HG03378 (cell line): ENCODE data around the gene MEIS2.

Experiments used
- ATAC-seq: cut with Tn5 transposase; IDR thresholded peaks from one replicate; pipeline ENCODE4 v1.9.1; 2021; ENCODE audit warnings: mild to moderate bottlenecking, moderate library complexity; ENCODE audit not compliant: unreplicated experiment

The MEIS2 gene

GRCh38 chr15:36881516-36881915 is 218.8 kb downstream of the MEIS2 start:
- no peak for ATAC-seq

GRCh38 chr15:36880913-36881460 is 219.4 kb downstream of the MEIS2 start:
- no peak for ATAC-seq

- ATAC-seq = no peak
Measured at GRCh38 chr15:36880224-36880912, 220.0 kb downstream of the MEIS2 start.

- no peak for ATAC-seq
Measured at GRCh38 chr15:36879568-36880222, 220.7 kb downstream of the MEIS2 start.

- no peak for ATAC-seq
Measured at GRCh38 chr15:36878684-36879262, 221.6 kb downstream of the MEIS2 start.

GRCh38 chr15:36877796-36878683 is 222.3 kb downstream of the MEIS2 start:
- ATAC-seq = no peak

DNA sequence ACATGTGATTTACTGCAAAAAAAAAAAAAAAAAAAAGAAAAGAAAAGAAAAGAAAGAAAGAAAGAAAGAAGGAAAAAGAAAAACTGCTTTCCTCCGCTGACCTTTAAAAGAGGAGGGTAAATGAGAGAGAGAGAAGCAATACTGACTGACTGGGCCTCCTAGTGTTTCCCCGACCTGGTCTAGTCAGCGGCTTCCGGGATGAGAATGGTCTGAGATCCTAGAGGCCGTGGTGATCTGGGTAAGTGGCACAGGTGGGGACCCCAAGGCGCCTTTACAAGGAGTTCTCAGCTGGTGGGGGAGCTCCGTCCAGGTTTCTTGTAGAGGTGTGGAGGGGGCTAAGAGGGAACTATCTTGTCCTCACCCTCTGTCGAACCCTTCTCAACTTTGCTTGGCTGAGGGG is 223.1 kb downstream of the MEIS2 start:
- no peak for ATAC-seq

DNA sequence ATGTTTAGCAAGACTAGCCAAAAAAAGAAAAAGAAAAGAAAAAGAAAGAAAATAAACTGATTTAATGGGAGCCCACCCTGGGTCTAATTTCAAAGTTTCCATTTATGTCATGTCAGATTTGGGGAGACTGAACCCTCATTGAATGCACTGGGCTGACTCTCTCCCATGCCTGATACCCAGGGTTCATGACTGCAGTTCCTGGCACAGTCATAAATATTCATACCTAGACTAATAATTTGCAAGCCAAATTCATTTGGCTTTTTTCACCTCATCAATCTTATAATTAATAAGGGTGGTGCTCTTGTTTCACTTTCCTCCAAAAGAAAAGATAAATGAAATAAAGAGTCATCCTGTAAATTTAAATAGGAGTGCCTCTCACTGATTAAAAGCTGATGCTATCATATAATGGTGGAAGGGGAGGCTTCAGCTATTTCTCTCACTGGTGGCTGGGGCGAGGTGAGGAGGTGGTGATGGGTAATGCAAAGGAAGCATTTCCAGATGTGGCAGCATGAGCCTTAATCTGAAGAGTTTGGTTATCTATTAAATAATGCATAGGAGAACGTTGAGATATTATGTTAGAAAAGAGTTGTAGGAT is 224.5 kb downstream of the MEIS2 start:
- ATAC-seq = no peak

- ATAC-seq = no peak
Measured at GRCh38 chr15:36874930-36875329, 225.4 kb downstream of the MEIS2 start.

GRCh38 chr15:36867436-36867835 is 232.9 kb downstream of the MEIS2 start:
- ATAC-seq = no peak

DNA sequence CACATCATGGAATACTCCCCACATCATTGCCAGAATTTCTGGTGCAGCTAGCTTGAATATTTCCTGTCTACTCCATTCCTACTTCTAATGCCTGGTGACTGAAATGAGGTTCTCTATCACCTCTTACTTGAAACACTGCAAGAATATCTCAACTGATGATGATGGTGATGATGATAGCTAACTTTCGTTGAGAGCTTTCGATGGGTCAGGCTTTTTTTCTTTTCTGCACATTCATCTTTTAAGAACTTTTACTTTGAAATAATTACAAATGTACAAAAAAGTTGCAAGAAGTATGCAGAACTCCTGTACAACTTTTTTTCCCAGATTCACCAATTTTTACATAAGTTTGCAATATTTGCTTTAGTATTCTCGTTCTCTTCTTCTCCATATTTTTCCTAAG is 233.5 kb downstream of the MEIS2 start:
- no peak for ATAC-seq

GRCh38 chr15:36863570-36863969 is 236.8 kb downstream of the MEIS2 start:
- no peak for ATAC-seq

DNA sequence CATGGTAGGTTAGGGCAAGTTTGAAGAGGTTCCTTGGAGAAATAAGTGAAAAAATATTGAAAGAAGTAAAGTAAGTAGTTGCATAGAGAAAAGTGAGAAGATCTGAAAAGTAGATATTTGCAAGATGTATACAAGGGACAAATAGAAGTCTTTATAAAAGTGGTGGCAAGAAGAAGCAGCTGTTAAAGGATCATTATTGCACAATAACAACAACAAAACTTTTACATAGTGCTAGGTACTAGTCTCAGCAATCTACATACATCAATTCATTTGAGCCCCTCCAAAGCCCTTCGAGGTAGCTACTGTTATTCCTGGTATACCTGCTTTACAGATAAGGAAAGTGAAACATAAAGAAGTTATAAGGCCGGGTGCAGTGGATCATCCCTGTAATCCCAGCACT is 239.6 kb downstream of the MEIS2 start:
- no peak for ATAC-seq

DNA sequence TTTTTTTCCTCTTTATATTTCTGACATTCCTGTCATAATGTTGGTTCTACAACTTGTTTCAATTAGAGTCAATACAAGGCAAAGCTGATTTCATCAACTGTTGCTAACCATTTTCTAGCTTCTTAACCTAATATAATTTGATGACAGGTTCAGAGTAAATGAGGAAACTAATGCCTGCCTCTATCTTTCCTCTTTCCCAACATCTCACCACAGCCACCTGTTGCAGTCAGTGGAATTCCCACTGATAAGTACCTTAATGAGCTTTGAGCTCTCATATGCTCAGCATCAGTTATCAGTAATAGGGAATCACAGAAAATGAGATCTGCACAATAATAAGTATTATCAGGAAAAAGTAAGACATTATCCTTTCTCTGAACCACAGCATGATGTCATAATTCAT is 241.9 kb downstream of the MEIS2 start:
- no peak for ATAC-seq

DNA sequence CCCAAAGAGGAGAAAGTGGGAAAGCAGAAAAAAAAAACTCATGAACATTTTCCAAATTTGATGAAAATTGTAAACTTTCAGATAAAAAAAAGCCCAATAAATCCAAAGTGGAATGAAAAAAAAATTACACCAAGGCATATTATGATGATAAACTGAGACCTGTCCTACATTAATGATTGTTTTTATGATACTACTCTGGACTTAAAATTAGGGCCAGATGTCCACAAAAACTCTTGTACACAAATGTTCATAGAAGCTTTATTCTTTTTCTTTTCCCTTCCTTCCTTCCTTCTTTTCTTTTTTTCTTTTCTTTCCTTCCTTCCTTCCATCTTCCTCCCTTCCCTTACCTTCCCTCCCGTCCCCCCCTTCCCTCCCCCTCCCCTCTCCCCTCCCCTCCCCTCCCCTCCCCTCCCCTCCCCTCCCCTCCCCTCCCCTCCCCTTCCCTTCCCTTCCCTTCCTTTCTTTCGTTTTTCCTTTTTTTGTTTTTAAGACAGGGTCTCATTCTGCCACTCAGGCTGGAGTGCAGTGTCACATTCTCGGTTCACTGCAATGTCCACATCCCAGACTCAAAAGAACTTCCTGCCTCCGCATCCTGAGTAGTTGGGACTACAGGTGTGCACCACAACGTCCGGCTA is 243.9 kb downstream of the MEIS2 start:
- ATAC-seq = no peak

GRCh38 chr15:36850864-36851263 is 249.5 kb downstream of the MEIS2 start:
- ATAC-seq = no peak

GRCh38 chr15:36845270-36845669 is 255.1 kb downstream of the MEIS2 start:
- no peak for ATAC-seq

DNA sequence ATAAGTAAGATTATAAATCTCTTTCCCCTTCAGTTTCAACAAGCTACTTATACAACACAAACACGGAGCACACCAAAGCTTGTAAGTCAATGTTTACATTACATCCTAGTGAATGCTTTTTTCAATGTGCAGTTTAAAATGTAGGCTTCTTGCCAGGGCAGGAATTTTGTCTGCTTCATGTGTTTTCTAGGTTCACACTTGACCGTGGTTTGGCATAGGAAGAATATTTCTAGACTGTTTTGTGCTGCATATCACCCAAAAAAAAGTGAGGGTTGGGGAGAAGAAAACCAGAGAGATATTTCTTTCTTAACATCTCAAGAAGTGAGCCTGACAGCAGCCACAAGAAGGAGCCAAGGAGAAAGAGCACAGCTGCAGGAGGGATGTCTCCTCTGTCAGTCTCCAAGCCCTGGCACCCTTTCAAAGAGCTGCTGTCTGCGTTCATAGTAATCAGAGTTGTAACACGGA is 255.8 kb downstream of the MEIS2 start:
- ATAC-seq = no peak

- no peak for ATAC-seq
Measured at GRCh38 chr15:36843822-36844221, 256.5 kb downstream of the MEIS2 start.

- no peak for ATAC-seq
Measured at GRCh38 chr15:36841193-36841592, 259.2 kb downstream of the MEIS2 start.
